Measurements from ENCODE around the gene RAB8A. TPM values are rescaled to one million over a fixed set of nuclear protein-coding genes. Genes with fewer than 3 reads are reported as not detected.

Gene RAB8A
- polyA plus RNA-seq, 1 donor from 2014 or later, result 29.8 TPM

DNA sequence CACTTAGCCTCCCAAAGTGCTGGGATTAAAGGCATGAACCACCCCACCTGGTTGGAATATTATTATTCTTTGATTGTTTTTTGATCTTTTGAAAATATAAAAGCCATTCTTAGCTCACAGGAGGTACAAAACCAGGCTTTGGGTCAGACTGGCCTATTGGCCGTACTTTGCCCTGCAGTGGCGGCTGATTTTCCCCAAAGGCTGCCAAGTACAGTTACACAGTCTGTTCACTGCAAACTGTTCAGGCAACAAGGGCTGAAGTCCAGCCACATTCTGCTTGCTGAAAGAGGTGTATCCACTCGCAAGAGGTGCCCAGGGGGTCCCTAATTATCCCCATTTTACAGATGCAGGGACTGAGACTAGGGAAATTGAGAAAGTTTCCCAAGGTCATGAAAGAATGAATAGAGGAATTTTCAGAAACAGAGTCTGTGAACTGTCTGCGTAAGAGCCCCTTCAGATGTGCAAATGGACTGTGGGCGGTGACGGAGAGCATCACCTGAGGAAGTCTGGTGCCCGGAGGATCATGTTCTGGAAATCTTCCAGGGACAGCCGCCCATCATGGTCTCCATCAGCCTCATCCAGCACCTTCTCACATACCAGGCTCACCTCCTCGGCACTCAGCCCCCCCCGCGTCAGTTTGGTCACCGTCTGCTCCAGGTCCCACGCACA, 52.7 kb downstream of the RAB8A start:
- Histone ChIP-seq H3K79me2 (replicated peaks; ENCODE audit: insufficient read depth, low read length) (no peaks in the 10 kb centered on the region), H3K4me3 (ENCODE audit: low read length) (no peak overlapping the region), H4K20me1 (ENCODE audit: insufficient read depth) (no peaks in the 10 kb centered on the region), H3F3A (ENCODE audit: insufficient read depth, low read length, poor library complexity, severe bottlenecking) (no peaks in the 10 kb centered on the region), H3K36me3 (ENCODE audit: insufficient read depth, low read length) (no peaks in the 10 kb centered on the region), H3K4me2 (ENCODE audit: low read length) (no peak overlapping the region), H2AFZ (ENCODE audit: low read depth, low read length) (no peak overlapping the region), H3K27me3 (ENCODE audit: insufficient read depth, low read depth, low read length) (no peaks in the 10 kb centered on the region), H3K9ac (ENCODE audit: low read length) (no peak overlapping the region), H3K27ac (ENCODE audit: low read length) (no peak overlapping the region), H3K9me3 (ENCODE audit: low read length) (no peaks in the 10 kb centered on the region), H3K9me2 (ENCODE audit: insufficient read depth, low read length) (no peaks in the 10 kb centered on the region)
- TF ChIP-seq, protein P1, sequence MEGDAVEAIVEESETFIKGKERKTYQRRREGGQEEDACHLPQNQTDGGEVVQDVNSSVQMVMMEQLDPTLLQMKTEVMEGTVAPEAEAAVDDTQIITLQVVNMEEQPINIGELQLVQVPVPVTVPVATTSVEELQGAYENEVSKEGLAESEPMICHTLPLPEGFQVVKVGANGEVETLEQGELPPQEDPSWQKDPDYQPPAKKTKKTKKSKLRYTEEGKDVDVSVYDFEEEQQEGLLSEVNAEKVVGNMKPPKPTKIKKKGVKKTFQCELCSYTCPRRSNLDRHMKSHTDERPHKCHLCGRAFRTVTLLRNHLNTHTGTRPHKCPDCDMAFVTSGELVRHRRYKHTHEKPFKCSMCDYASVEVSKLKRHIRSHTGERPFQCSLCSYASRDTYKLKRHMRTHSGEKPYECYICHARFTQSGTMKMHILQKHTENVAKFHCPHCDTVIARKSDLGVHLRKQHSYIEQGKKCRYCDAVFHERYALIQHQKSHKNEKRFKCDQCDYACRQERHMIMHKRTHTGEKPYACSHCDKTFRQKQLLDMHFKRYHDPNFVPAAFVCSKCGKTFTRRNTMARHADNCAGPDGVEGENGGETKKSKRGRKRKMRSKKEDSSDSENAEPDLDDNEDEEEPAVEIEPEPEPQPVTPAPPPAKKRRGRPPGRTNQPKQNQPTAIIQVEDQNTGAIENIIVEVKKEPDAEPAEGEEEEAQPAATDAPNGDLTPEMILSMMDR (IDR thresholded peaks at IDR 0.05; ENCODE audit: poor library complexity, severe bottlenecking), result no peak

DNA sequence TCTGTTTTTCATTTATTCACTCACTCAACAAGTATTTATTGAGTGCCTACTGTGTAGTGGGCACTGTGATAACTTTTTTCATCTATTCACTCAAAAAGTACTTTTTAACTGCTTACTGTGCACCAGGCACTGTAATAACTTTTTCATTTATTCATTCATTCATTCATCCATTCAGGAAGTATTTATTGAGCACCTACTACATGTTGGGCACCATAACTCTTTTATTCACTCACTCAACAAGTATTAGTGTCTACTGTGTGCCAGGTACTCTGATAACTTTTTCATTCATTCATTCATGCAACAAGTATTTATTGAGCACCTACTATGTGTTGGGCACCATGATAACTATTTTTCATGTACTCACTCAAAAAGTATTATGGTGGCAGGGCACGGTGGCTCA, 54.7 kb downstream of the RAB8A start:
- Histone ChIP-seq H3K27ac (ENCODE audit: low read length) (no peak overlapping the region), H3K9me2 (ENCODE audit: insufficient read depth, low read length) (no peaks in the 10 kb centered on the region), H3K36me3 (ENCODE audit: insufficient read depth, low read length) (no peaks in the 10 kb centered on the region), H4K20me1 (ENCODE audit: insufficient read depth) (no peaks in the 10 kb centered on the region), H3K27me3 (ENCODE audit: insufficient read depth, low read depth, low read length) (no peaks in the 10 kb centered on the region), H3K9ac (ENCODE audit: low read length) (no peak overlapping the region), H2AFZ (ENCODE audit: low read depth, low read length) (no peak overlapping the region), H3K79me2 (replicated peaks; ENCODE audit: insufficient read depth, low read length) (no peaks in the 10 kb centered on the region), H3F3A (ENCODE audit: insufficient read depth, low read length, poor library complexity, severe bottlenecking) (no peaks in the 10 kb centered on the region), H3K9me3 (ENCODE audit: low read length) (no peaks in the 10 kb centered on the region), H3K4me3 (ENCODE audit: low read length) (no peak overlapping the region), H3K4me2 (ENCODE audit: low read length) (no peak overlapping the region)
- TF ChIP-seq RAD21 (conservative IDR thresholded peaks at IDR 0.05) (no peak), SMC3 (conservative IDR thresholded peaks at IDR 0.05; ENCODE audit: poor library complexity) (no peak), EP300 (conservative IDR thresholded peaks at IDR 0.05; ENCODE audit: poor library complexity, severe bottlenecking) (no peak), POLR2AphosphoS5 (IDR thresholded peaks at IDR 0.05) (no peak)
- TF ChIP-seq, protein P1 (IDR thresholded peaks at IDR 0.05; ENCODE audit: poor library complexity, severe bottlenecking), result no peak

DNA sequence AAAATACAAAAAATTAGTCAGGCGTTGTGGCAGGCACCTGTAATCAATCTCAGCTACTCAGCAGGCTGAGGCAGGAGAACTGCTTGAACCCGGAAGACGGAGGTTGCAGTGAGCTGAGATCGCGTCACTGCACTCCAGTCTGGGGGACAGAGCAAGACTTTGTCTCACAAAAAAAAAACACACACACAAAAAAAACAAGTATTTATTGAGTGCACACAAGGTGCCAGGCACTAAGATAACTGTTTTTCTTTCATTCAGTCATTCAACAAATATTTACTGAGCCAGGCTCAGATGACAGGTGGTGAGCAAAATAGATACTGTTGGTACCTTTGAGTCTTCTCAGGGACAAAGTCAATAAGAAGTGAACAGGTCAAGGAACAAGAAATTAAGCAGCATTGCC, 55.4 kb downstream of the RAB8A start:
- H2AFZ ChIP-seq (ENCODE audit: low read depth, low read length), result no peak overlapping the region
- no peak overlapping the region for H3K9ac ChIP-seq (ENCODE audit: low read length)
- H3K9me3 ChIP-seq (ENCODE audit: low read length), result no peaks in the 10 kb centered on the region
- H3K9me2 ChIP-seq (ENCODE audit: insufficient read depth, low read length), result no peaks in the 10 kb centered on the region
- H3K27me3 ChIP-seq (ENCODE audit: insufficient read depth, low read depth, low read length), result no peaks in the 10 kb centered on the region
- no peaks in the 10 kb centered on the region for H3K79me2 ChIP-seq (replicated peaks; ENCODE audit: insufficient read depth, low read length)
- no peaks in the 10 kb centered on the region for H3F3A ChIP-seq (ENCODE audit: insufficient read depth, low read length, poor library complexity, severe bottlenecking)
- H3K4me3 ChIP-seq (ENCODE audit: low read length), result no peak overlapping the region
- H4K20me1 ChIP-seq (ENCODE audit: insufficient read depth), result no peaks in the 10 kb centered on the region
- no peak overlapping the region for H3K4me2 ChIP-seq (ENCODE audit: low read length)
- no peaks in the 10 kb centered on the region for H3K36me3 ChIP-seq (ENCODE audit: insufficient read depth, low read length)
- TF ChIP-seq MXI1 (conservative IDR thresholded peaks at IDR 0.05; ENCODE audit: poor library complexity, severe bottlenecking) (no peak), POLR2AphosphoS5 (IDR thresholded peaks at IDR 0.05) (no peak), RAD21 (conservative IDR thresholded peaks at IDR 0.05) (no peak), EZH2 (IDR thresholded peaks at IDR 0.05; ENCODE audit: borderline replicate concordance, insufficient read depth, low read length, poor library complexity, severe bottlenecking) (no peak)
- TF ChIP-seq, protein P2, sequence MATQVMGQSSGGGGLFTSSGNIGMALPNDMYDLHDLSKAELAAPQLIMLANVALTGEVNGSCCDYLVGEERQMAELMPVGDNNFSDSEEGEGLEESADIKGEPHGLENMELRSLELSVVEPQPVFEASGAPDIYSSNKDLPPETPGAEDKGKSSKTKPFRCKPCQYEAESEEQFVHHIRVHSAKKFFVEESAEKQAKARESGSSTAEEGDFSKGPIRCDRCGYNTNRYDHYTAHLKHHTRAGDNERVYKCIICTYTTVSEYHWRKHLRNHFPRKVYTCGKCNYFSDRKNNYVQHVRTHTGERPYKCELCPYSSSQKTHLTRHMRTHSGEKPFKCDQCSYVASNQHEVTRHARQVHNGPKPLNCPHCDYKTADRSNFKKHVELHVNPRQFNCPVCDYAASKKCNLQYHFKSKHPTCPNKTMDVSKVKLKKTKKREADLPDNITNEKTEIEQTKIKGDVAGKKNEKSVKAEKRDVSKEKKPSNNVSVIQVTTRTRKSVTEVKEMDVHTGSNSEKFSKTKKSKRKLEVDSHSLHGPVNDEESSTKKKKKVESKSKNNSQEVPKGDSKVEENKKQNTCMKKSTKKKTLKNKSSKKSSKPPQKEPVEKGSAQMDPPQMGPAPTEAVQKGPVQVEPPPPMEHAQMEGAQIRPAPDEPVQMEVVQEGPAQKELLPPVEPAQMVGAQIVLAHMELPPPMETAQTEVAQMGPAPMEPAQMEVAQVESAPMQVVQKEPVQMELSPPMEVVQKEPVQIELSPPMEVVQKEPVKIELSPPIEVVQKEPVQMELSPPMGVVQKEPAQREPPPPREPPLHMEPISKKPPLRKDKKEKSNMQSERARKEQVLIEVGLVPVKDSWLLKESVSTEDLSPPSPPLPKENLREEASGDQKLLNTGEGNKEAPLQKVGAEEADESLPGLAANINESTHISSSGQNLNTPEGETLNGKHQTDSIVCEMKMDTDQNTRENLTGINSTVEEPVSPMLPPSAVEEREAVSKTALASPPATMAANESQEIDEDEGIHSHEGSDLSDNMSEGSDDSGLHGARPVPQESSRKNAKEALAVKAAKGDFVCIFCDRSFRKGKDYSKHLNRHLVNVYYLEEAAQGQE (IDR thresholded peaks at IDR 0.05; ENCODE audit: borderline replicate concordance), result no peak
- no peak overlapping the region for H3K27ac ChIP-seq (ENCODE audit: low read length)

All from neural cell (in vitro differentiated cells).